Spleen (tissue), 7 donors: ENCODE measurements around the gene C1orf226.
"Not testable (repeated sequence)": the region's sequence is repeated elsewhere in the genome, so short reads cannot be mapped to it uniquely, and the experiment has no call there.

Experiments
- POLR2A ChIP-seq, 3 donors: fragments of 450-650 bp; IDR thresholded peaks; one replicate each; pipeline ENCODE4 v1.5.1; 2017; ENCODE audit warnings: antibody characterized with exemption in 3 of 3, mild to moderate bottlenecking in 1 of 3
- TF ChIP-seq, protein P1 (sequence below), 11 experiments: fragments of 200-600 bp in 7 of 11; fragments of 450-650 bp in 4 of 11; sonication (generic) in 4 of 11; IDR thresholded peaks in 8 of 11; conservative IDR thresholded peaks in 3 of 11; 1 replicate in 7 of 11; 2 replicates in 4 of 11; pipeline versions ENCODE4 v1.4.0 to v1.8.0; 2016 to 2021; ENCODE audit warnings: antibody characterized with exemption in 11 of 11, inconsistent platforms in 4 of 11, mild to moderate bottlenecking in 1 of 11
- donor health status: DM: no; HTN: no; CAD: no; lungs with moderate emphysema.
- donor health status: DM: no; HTN: no; CAD: no.
- donor health status: DM: no; HTN: no; CAD: no.

- TF ChIP-seq, protein P1, sequence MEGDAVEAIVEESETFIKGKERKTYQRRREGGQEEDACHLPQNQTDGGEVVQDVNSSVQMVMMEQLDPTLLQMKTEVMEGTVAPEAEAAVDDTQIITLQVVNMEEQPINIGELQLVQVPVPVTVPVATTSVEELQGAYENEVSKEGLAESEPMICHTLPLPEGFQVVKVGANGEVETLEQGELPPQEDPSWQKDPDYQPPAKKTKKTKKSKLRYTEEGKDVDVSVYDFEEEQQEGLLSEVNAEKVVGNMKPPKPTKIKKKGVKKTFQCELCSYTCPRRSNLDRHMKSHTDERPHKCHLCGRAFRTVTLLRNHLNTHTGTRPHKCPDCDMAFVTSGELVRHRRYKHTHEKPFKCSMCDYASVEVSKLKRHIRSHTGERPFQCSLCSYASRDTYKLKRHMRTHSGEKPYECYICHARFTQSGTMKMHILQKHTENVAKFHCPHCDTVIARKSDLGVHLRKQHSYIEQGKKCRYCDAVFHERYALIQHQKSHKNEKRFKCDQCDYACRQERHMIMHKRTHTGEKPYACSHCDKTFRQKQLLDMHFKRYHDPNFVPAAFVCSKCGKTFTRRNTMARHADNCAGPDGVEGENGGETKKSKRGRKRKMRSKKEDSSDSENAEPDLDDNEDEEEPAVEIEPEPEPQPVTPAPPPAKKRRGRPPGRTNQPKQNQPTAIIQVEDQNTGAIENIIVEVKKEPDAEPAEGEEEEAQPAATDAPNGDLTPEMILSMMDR (IDR thresholded peaks at IDR 0.05 in 8 of 11, conservative IDR thresholded peaks at IDR 0.05 in 3 of 11), result not testable (repeated sequence)
- TF ChIP-seq POLR2A (IDR thresholded peaks at IDR 0.05), result not testable (repeated sequence)
Measured at GRCh38 chr1:162432977-162433713, 51.6 kb downstream of the C1orf226 start.
